Subcutaneous adipose tissue (tissue), 4 donors: ENCODE data around the gene HIPK1. TPM values are rescaled to one million over a fixed set of nuclear protein-coding genes. Genes with fewer than 3 reads are reported as not detected.

Experiments used
- total RNA-seq, 4 donors: library from RNA; depleted of rRNA; stranded (reverse); fragments of >200 nt; gene quantifications; one replicate each; pipeline ENCODE4 v1.1.0, GENCODE V29; 2016
- TF ChIP-seq, protein P1 (sequence below): fragments of 450-650 bp; IDR thresholded peaks from one replicate; pipeline ENCODE4 v1.5.1; 2016; ENCODE audit warnings: low read depth, mild to moderate bottlenecking, control low read depth, antibody characterized with exemption, moderate library complexity

The HIPK1 gene
- total RNA-seq, 4 donors from 2014 or later: 51.0 to 74.5 (median 53.3) TPM

DNA sequence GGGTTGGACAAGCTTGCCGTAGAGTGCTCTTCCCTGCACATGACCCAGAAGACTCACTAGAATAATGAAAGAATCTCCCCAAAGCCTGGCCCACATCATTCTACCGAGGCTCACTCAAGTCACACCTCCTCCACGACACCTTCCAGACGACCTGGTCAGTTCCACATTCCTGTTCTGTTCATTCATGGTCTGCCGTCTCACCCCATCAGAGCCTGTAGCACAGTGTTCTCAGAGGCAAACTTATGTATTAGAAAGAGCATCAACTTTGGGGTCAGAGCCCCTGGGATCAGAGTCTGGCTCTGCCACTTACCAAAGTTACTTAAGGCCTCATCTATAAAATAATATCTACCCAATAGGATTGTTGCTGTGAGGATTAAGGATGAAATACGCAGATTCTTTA lies 57.7 kb downstream of the HIPK1 start:
- TF ChIP-seq, protein P1, sequence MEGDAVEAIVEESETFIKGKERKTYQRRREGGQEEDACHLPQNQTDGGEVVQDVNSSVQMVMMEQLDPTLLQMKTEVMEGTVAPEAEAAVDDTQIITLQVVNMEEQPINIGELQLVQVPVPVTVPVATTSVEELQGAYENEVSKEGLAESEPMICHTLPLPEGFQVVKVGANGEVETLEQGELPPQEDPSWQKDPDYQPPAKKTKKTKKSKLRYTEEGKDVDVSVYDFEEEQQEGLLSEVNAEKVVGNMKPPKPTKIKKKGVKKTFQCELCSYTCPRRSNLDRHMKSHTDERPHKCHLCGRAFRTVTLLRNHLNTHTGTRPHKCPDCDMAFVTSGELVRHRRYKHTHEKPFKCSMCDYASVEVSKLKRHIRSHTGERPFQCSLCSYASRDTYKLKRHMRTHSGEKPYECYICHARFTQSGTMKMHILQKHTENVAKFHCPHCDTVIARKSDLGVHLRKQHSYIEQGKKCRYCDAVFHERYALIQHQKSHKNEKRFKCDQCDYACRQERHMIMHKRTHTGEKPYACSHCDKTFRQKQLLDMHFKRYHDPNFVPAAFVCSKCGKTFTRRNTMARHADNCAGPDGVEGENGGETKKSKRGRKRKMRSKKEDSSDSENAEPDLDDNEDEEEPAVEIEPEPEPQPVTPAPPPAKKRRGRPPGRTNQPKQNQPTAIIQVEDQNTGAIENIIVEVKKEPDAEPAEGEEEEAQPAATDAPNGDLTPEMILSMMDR: no peak

DNA sequence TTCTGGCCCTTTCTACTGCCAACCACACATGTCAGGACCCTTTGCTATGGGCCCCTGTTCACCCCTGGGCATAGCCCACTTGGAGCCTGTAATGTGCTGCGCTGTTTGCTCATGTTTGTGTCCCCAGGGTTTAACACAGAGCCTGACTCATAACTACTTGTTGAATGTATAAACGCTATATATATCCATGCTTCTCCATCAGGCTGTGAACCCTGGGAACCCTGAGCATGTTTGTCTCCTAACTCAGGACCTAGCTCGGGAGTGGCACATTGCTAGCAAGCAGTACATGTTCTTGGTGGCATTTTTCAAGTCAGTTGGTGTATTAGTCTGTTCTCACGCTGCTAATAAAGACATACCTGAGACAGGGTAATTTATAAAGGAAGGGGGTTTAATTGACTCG lies 58.1 kb downstream of the HIPK1 start:
- TF ChIP-seq, protein P1: no peak

DNA sequence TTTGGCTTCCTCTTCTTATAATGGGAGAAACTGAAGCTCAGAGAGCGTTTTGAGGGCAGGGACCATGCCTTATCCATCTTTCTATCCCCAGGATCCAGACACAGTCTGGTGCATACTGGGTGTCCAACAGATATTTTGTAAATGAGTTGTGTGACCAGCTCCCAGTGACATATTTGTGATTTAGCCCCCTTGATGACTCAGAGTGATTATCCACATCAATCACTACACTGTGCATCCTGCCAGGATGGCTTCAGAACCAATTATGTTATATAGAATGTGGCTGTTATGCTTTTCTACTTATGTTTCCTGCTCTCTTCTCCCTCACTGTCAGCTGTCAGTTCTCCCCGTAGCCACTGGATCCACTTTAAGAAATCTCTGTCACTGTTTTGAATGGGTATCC lies 61.4 kb downstream of the HIPK1 start:
- TF ChIP-seq, protein P1: no peak

DNA sequence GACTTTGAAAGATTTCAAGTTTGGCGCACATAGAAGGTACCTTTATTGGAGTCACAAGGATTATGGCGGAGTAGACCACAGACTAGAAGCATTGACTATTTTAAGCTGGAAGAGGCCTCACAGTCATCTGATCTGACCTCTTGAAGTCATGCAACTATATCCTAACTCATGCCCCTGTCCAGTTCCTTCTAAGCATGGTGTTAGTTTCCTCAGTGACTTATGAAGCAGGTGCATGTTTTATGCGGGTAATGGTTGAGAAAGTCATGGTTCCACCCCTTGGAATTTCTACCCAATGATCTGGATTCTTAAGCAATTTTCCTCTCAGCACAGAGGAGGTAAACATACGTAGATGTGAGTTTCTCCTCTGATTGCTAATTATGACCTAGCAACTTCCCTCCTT lies 61.8 kb downstream of the HIPK1 start:
- TF ChIP-seq, protein P1: no peak

DNA sequence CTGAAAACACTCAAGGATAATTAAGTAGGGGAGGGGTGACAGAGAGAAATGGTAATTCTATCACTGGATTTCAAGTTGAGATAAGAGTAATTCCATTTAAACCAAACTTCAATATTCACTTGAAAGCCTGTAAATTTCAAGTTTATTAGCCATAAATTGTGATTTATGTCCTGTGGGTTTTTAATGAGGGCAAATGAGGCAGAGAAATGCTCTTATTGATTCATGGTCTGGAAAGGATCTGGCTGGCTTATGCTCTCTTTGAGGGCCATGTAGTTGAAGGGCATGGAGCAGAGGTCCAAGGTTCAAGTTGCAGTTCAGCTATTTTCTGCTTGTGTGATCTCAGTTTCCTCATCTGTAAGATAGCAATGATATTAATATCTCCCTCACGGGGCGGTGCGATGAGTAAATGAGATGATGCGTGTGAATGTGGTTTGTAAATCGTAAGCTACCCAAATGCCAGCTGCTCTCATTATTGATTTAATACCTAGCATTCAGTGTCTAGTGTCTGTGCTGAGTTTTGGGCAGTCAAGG lies 62.4 kb downstream of the HIPK1 start:
- TF ChIP-seq, protein P1: no peak

DNA sequence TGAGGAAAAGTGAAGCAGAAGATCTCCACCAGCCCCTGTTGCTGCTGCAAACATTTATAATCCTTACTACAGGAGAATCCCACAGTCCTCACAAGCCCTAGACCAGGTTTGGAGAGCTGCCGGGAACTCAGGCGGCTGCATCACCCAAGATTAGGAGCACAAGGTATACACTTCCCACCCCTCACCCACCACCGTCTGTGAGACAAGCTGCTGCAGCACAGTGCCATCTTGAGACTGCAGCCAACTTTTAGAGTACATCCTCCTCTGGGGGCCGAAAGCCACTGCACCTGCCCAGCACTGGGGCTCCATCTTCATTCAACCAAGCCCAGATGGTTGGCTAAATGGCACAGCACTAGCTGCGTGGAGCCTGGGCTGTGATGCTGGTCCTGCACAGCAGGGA lies 63.9 kb downstream of the HIPK1 start:
- TF ChIP-seq, protein P1: no peak

DNA sequence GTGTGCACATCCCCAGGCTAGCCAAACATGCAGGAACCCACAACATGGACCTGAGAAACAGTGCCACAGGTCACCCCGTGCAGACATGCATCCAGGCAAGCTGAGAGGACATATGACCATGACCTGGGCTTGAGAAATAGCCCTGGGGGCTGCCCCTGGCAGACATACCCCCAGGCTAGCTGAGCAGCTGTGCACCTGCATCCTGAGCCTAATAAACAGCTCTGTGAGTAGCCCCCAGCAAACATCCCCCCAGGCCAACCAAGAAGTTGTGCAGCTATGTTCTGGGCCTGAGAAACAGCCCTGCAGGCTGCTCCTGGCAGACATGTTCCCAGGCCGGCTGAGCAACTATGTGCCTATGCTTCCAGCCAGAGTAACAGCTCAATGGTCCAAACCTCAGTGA lies 64.6 kb downstream of the HIPK1 start:
- TF ChIP-seq, protein P1: no peak
